Fibroblast of lung (primary cell): Measurements from ENCODE around the gene TOR4A.

ENCODE experiments used
- CTCF ChIP-seq, 2 donors: IDR thresholded peaks in 1 of 2; conservative IDR thresholded peaks in 1 of 2; 1 replicate in 1 of 2; 2 replicates in 1 of 2; pipeline ENCODE4 v1.5.1; 2011 to 2012; ENCODE audit warnings: low read length in 2 of 2, control low read depth in 1 of 2, inconsistent platforms in 1 of 2, low read depth in 1 of 2, mild to moderate bottlenecking in 1 of 2
- EZH2 ChIP-seq: IDR thresholded peaks from 2 replicates; pipeline ENCODE4 v1.5.1; 2012; ENCODE audit warnings: low read length, control low read depth, mild to moderate bottlenecking; ENCODE audit errors: missing control alignments

GRCh38 chr9:137255448-137256114, 21.9 kb upstream of the TOR4A start:
- no peak for TF ChIP-seq CTCF (conservative IDR thresholded peaks at IDR 0.05 in 1 of 2, IDR thresholded peaks at IDR 0.05 in 1 of 2; ENCODE audit: low read depth in 1 of 2, low read length in 2 of 2)
- no peak for TF ChIP-seq EZH2
